ENCODE data around the gene ARID4B.

- no peak for TF ChIP-seq CTCF (IDR thresholded peaks at IDR 0.05)
- TF ChIP-seq POLR2A (IDR thresholded peaks at IDR 0.05) = no peak
These were observed 147.0 kb downstream of the ARID4B start for GRCh38 chr1:235180916-235181460.

Data from Peyer's patch (tissue), 4 donors.